Activated T-cell treated with anti-CD3 and anti-CD28 coated beads for 4 hours (primary cell): ENCODE measurements around the gene FN3K.

Experiments
- DNase-seq: peaks from one replicate; pipeline ENCODE4 v3.0.0-alpha.2; 2020

Gene FN3K

GRCh38 chr17:82703935-82704865 lies 31.2 kb upstream of the FN3K start:
- no peak for DNase-seq

- DNase-seq, result no peak
These were observed 30.5 kb upstream of the FN3K start for GRCh38 chr17:82704886-82705285.

DNA sequence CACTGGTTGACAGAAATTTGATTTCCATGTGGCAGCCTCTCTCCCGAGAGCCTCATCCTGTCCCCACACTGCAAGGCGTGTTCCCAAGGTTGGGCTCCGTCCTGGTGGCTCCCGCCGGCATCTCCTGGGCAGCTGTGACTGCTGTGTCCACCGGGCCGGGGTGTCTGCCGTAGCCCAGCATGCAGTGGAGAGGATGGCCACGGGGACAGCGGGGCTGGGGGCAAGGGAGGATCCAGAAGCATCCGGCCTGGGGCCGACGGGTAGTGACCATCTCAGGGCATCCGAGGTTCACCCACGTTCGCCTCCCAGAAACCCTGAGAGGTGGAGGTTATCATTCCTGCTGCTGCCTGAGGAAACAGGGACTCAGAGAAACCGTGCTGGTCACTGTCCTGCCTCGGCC lies 29.7 kb upstream of the FN3K start:
- no peak for DNase-seq

DNA sequence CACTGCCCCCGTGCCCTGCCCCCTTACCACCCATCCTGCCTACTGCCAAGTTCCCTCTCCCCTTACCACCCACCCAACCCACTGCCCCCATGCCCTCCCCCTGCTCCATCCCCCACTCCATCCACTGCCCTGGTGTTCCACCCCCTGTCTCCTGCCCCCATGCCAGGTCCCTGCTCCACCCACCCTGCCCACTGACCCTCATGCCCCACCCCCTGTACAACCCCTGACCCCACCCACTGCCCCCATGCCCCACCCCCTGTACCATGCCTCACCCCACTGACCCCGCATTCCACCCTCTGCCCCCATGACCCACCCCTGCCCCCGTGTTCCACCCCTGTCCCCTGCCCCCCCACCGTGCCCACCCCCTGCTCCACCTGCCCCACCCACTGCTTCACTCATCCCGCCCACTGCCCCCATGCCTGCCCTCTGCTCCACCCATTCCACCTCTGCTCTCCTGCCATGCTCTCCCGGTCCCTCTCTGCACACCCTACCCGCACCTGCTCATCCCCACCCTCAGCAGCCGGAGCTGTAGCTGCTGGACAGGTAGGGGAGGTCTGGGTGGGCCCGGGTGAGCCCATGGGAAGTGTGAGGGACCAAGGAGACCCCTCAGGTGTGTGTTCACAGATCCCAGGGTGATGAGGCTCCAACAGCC lies 26.3 kb upstream of the FN3K start:
- DNase-seq, result no peak

DNA sequence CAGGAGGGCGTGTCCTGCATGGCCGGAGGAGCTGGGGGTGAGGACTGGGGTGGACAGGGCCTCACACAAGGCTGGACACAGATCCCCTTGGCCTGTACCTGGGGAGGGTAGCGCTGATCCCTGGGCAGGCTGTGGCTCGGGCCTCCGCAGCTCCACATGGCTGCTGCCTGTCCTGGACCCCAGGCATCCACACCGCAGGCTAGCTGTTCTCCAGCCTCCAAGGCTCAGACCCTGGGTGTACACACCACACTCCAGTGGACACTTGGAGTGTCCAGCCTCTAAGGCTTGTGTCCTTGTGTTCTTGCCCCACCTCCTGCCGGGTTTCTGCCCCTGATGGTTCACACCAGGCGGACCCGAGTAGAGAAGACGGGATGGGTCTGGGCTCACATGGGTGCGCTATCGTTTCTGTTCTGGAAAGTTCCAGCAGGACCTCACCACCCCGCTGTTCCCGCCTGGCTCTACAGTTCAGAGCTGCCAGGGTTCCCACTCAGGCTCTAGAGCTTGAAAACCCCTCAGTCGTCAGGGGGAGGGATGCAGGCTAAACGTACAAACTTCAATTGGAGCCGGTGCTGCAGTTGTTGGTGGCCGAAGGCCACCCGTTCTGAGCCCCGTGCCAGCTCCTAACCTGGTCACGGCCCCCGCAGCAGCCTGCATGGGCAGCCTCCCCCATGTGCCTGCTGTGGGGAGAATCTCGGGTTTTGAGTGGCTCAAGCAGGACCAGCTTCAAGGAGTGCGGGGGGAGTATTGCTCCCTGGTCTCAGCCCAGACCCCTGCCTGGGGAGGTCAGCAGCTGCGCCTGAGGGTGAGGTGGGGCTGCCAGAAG lies 25.5 kb upstream of the FN3K start:
- DNase-seq, result no peak

DNA sequence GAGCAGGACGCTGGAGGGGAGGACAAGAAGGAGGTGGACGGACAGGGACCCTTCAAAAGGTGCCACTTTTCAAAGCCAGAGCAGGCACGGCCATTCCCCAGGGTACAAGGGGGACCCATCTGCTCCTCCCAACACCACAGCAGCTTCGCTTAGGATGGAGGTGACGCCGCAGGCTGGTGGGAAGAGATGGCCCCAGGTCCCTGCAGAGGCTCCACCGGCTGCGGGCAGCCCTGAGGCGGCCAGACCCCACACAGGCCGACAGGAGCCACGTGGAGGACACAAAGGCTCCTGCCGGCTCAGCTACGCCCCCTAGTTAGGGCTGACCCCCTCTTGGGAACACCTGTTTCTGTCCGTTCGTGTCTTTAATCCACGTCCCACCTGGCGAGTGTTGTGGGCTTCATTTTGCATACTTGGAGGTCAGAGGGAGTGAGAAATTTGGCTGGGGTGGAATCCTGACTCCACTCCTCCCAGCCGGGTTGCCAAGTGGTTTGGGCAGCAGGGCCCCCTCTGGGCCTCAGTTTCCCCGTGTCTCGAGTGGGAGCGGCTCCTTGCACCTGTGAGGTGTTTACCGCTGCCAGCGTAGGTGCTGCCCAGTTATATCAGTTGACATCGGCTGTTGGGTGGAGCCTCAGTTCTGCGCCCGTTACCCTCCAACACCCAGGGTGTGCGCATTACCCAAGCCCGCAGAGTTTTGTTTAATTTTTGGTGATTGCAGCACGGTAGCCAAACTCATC lies 24.7 kb upstream of the FN3K start:
- DNase-seq, result no peak

- DNase-seq, result no peak
These were observed 22.2 kb upstream of the FN3K start for GRCh38 chr17:82713071-82713723.

- peak; percentile 89 for DNase-seq
These were observed 19.0 kb upstream of the FN3K start, which contains the start of gene FN3KRP for GRCh38 chr17:82716203-82717010. Gene FN3KRP (plus strand): TSS chr17:82716706. CDS start chr17:82716756, 50 bp downstream.

- DNase-seq, result no peak
These were observed 16.3 kb upstream of the FN3K start for GRCh38 chr17:82718986-82719685.

DNA sequence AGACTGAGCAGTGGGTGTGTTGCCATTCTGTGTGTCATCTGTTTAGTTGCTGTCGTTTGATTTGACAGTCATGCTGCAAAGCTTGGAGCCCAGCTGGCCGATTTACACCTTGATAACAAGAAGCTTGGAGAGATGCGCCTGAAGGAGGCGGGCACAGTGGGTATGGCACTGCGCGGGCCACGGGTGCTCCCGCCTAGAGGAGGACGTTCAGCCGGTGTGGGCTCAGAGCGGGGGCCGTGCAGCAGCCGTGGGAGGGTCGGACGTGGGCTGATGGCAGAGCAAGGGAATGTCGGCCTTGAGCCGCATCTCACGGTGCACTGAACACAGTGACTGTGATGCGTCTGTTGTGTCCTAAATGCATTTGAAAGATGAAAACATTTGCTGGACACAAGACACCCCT lies 15.2 kb upstream of the FN3K start:
- no peak for DNase-seq

GRCh38 chr17:82722341-82723013 lies 12.9 kb upstream of the FN3K start:
- no peak for DNase-seq

GRCh38 chr17:82723169-82723807 lies 12.1 kb upstream of the FN3K start:
- no peak for DNase-seq

DNA sequence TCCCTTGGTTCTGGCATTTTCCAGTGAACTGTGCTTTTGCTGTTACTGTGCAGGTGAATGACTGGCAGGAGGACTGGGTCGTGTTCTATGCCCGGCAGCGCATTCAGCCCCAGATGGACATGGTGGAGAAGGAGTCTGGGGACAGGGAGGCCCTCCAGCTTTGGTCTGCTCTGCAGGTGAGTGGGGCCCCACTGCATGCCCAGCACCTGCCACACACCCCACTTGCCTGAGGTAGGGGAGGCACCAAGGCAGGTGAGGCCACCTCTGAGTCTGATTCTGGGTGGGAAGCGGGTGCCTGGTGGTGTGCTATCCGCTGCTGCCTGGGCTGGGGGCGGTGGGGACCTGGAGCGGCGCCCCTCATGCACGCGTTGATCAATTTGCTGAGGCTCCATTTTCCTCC lies 9.0 kb upstream of the FN3K start:
- no peak for DNase-seq

GRCh38 chr17:82729479-82730260 lies 5.7 kb upstream of the FN3K start:
- no peak for DNase-seq

GRCh38 chr17:82732118-82732743 lies 3.2 kb upstream of the FN3K start:
- DNase-seq, result no peak

- DNase-seq, result no peak
These were observed 1.2 kb downstream of the FN3K start for GRCh38 chr17:82736511-82737185.
